MM.1S (cell line): Measurements from ENCODE around the gene ANKRD13B.

Source experiments
- DNase-seq: peaks from one replicate; pipeline ENCODE4 v3.0.0-alpha.2; 2015
- H2AFZ ChIP-seq: fragments of 300-600 bp; sonication (generic); 2 replicates; pipeline ENCODE4 v1.6.0; 2016; ENCODE audit warnings: antibody characterized with exemption, low read length
- H3F3A ChIP-seq: fragments of 300-600 bp; sonication (generic); 2 replicates; pipeline ENCODE4 v1.6.1; 2016; ENCODE audit warnings: mild to moderate bottlenecking, antibody characterized with exemption, low read length, moderate library complexity, mixed read lengths; ENCODE audit not compliant: insufficient read depth
- H3K27ac ChIP-seq: fragments of 300-600 bp; sonication (generic); 2 replicates; pipeline ENCODE4 v1.5.1; 2016; ENCODE audit warnings: mild to moderate bottlenecking, low read length
- H3K27me3 ChIP-seq: fragments of 300-600 bp; sonication (generic); replicated peaks from 2 replicates; pipeline ENCODE4 v1.6.0; 2016; ENCODE audit warnings: low read length; ENCODE audit not compliant: insufficient read depth
- H3K36me3 ChIP-seq: fragments of 300-600 bp; sonication (generic); replicated peaks from 2 replicates; pipeline ENCODE4 v1.6.1; 2016; ENCODE audit warnings: mild to moderate bottlenecking, low read length, mixed read lengths; ENCODE audit not compliant: insufficient read depth
- H3K4me1 ChIP-seq: fragments of 300-600 bp; sonication (generic); 2 replicates; pipeline ENCODE4 v1.6.1; 2016; ENCODE audit warnings: low read length, mixed read lengths
- H3K4me2 ChIP-seq: fragments of 300-600 bp; sonication (generic); 2 replicates; pipeline ENCODE4 v1.6.0; 2016; ENCODE audit warnings: low read depth, low read length
- H3K4me3 ChIP-seq: fragments of 300-600 bp; sonication (generic); 2 replicates; pipeline ENCODE4 v1.5.1; 2016; ENCODE audit warnings: low read length, mixed read lengths
- H3K79me2 ChIP-seq: fragments of 300-600 bp; sonication (generic); 2 replicates; pipeline ENCODE4 v1.6.1; 2016; ENCODE audit warnings: mixed run types, low read length, mixed read lengths
- H3K9ac ChIP-seq: fragments of 300-600 bp; sonication (generic); 2 replicates; pipeline ENCODE4 v1.6.1; 2016; ENCODE audit warnings: low read length, mixed read lengths
- H3K9me2 ChIP-seq: fragments of 300-600 bp; sonication (generic); replicated peaks from 2 replicates; pipeline ENCODE4 v1.6.1; 2016; ENCODE audit warnings: mild to moderate bottlenecking, low read length, mixed read lengths; ENCODE audit not compliant: insufficient read depth
- H3K9me3 ChIP-seq: fragments of 300-600 bp; sonication (generic); replicated peaks from 2 replicates; pipeline ENCODE4 v1.6.1; 2016; ENCODE audit warnings: mild to moderate bottlenecking, low read length, mixed read lengths; ENCODE audit not compliant: insufficient read depth
- H4K20me1 ChIP-seq: fragments of 300-600 bp; sonication (generic); 2 replicates; pipeline ENCODE4 v1.6.1; 2016; ENCODE audit warnings: mild to moderate bottlenecking, low read length, moderate library complexity, mixed read lengths; ENCODE audit not compliant: insufficient read depth
- EZH2 ChIP-seq: fragments of 300-600 bp; sonication (generic); optimal IDR thresholded peaks from 2 replicates; pipeline ENCODE3; 2017; ENCODE audit warnings: low read depth, mild to moderate bottlenecking, antibody characterized with exemption, low read length, mixed read lengths
- EZH2phosphoT487 ChIP-seq: fragments of 300-600 bp; sonication (generic); IDR thresholded peaks from 2 replicates; pipeline ENCODE4 v1.6.1; 2018; ENCODE audit warnings: antibody characterized with exemption, low read length
- TF ChIP-seq, protein P1 (sequence below): fragments of 300-600 bp; sonication (generic); IDR thresholded peaks from 2 replicates; pipeline ENCODE4 v1.5.1; 2016; ENCODE audit warnings: antibody characterized with exemption, low read length, mixed read lengths

The ANKRD13B gene

DNA sequence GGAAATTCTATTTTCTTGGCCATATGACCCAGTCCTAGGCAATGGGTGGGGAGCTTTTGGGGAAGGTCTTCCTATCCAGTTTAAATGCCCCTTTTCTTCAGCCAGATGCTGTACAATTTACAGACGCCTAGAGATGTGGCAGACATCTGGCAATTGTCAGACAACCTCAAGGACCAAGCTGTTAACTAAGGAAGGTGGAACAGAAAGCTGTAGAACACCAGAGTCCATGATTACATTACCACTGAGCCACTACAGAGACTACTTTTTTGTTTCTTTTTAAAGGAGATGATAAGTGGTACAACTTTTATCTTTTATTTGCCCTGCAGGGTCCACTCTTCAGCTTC is 50.9 kb downstream of the ANKRD13B start:
- H3K36me3 ChIP-seq, result no peaks in the 10 kb centered on the region
- no peaks in the 10 kb centered on the region for H3K27me3 ChIP-seq
- H3K9me2 ChIP-seq, result no peaks in the 10 kb centered on the region
- no peak overlapping the region for H3K27ac ChIP-seq
- H3F3A ChIP-seq, result peaks cover 8% of the 10 kb centered on the region; the same call in 1 of the 2 replicates
- no peak for TF ChIP-seq EZH2
- TF ChIP-seq EZH2phosphoT487, result no peak
- TF ChIP-seq, protein P1, sequence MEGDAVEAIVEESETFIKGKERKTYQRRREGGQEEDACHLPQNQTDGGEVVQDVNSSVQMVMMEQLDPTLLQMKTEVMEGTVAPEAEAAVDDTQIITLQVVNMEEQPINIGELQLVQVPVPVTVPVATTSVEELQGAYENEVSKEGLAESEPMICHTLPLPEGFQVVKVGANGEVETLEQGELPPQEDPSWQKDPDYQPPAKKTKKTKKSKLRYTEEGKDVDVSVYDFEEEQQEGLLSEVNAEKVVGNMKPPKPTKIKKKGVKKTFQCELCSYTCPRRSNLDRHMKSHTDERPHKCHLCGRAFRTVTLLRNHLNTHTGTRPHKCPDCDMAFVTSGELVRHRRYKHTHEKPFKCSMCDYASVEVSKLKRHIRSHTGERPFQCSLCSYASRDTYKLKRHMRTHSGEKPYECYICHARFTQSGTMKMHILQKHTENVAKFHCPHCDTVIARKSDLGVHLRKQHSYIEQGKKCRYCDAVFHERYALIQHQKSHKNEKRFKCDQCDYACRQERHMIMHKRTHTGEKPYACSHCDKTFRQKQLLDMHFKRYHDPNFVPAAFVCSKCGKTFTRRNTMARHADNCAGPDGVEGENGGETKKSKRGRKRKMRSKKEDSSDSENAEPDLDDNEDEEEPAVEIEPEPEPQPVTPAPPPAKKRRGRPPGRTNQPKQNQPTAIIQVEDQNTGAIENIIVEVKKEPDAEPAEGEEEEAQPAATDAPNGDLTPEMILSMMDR, result no peak
- H3K79me2 ChIP-seq, result no peaks in the 10 kb centered on the region
- H3K4me1 ChIP-seq, result peaks cover 7% of the 10 kb centered on the region; the same call in 1 of the 2 replicates
- H3K9ac ChIP-seq, result no peak overlapping the region
- no peak for DNase-seq
- no peaks in the 10 kb centered on the region for H4K20me1 ChIP-seq
- H3K4me2 ChIP-seq, result no peak overlapping the region
- H2AFZ ChIP-seq, result no peak overlapping the region
- H3K9me3 ChIP-seq, result no peaks in the 10 kb centered on the region
- no peak overlapping the region for H3K4me3 ChIP-seq

DNA sequence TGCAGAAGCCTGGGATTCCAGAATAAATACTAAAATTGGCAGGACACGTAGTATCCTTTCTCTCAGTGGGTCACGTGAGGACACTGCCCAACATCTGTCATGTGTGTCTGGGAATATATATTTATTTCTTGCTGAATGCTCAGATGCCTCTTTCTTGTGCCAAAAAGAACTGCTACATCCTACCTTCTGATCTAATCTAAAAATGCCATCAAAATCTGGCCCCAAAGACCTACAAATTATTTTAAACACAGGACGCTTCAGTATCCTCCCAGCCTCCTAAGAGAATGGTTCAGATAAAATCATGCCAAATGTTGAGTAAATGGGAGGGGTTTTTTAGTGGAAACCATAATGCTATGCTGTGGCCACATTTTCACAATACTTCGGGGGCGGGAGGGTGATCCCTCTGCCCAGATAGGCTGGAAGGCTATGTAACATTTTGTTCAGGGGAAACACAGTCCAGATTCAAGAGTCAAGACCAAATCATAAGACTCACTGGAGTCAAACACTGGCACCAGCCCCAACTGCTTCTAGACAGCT is 52.7 kb downstream of the ANKRD13B start:
- Histone ChIP-seq H3K79me2 (no peaks in the 10 kb centered on the region), H3K4me2 (no peak overlapping the region), H4K20me1 (no peaks in the 10 kb centered on the region), H3K4me3 (no peak overlapping the region), H3K27ac (no peak overlapping the region), H3K36me3 (no peaks in the 10 kb centered on the region), H3K9me3 (no peaks in the 10 kb centered on the region), H3K4me1 (peaks cover 3% of the 10 kb centered on the region; the same call in 1 of the 2 replicates), H3K9ac (no peak overlapping the region), H2AFZ (no peak overlapping the region), H3F3A (no peaks in the 10 kb centered on the region), H3K9me2 (no peaks in the 10 kb centered on the region), H3K27me3 (no peaks in the 10 kb centered on the region)
- no peak for DNase-seq
- TF ChIP-seq EZH2, result no peak
- TF ChIP-seq, protein P1, result no peak
- TF ChIP-seq EZH2phosphoT487, result no peak

DNA sequence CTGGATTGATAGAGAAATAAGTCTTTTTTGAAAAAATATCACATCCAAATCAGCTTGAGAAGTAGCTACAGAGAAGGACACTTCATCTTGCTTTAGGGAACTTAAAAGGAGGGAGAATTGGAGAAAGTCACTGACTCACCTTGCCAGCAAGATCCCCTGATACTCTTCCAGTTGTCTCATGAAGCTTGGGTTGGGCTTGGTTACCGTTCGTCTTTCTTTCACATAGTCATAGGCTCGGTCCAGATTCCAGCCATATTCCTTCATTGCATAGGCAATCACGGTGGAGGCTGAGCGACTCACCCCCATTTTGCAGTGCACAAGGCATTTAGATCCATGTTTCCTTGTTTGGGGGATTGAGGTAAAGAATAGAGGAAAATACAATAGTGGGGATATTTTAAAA is 55.1 kb downstream of the ANKRD13B start:
- Histone ChIP-seq H2AFZ (no peak overlapping the region), H3K27ac (no peak overlapping the region), H3K9me3 (no peaks in the 10 kb centered on the region), H3K79me2 (no peaks in the 10 kb centered on the region), H3K9ac (no peak overlapping the region), H3K9me2 (no peaks in the 10 kb centered on the region), H4K20me1 (no peaks in the 10 kb centered on the region), H3K4me2 (no peak overlapping the region), H3F3A (no peaks in the 10 kb centered on the region), H3K4me1 (no peaks in the 10 kb centered on the region), H3K27me3 (no peaks in the 10 kb centered on the region), H3K4me3 (no peak overlapping the region), H3K36me3 (no peaks in the 10 kb centered on the region)
- TF ChIP-seq EZH2phosphoT487 (no peak), EZH2 (no peak)
- TF ChIP-seq, protein P1, result no peak
- DNase-seq, result no peak
